ENCODE measurements around the gene DACT3. TPM values are rescaled to one million over a fixed set of nuclear protein-coding genes. Genes with fewer than 3 reads are reported as not detected.

Gene DACT3
- total RNA-seq, 4 donors from 2014 or later: 0.26 to 1.0 (median 0.39) TPM

GRCh38 chr19:46605356-46605821, 55.6 kb downstream of the DACT3 start:
- H3K4me3 ChIP-seq: no peak overlapping the region
- ATAC-seq (no peak), DNase-seq (no peak)
- no peaks in the 10 kb centered on the region for H3K27me3 ChIP-seq
- peaks cover 31 to 38% of the 10 kb centered on the region in 2 donors for H3K4me1 ChIP-seq
- TF ChIP-seq CTCF (IDR thresholded peaks at IDR 0.05 in 4 of 5, conservative IDR thresholded peaks at IDR 0.05 in 1 of 5) (no peak), POLR2A (IDR thresholded peaks at IDR 0.05) (no peak)
- H3K9me3 ChIP-seq: no peaks in the 10 kb centered on the region
- intact Hi-C loops (cut with DNase I; ENCODE audit: low total_unique reads): no loop called here
- H3K27ac ChIP-seq: peak overlapping the region in 2 of 4 donors; percentile 4 to 8
- H3K36me3 ChIP-seq: peaks cover 0 to 49% of the 10 kb centered on the region in 2 donors
- in situ Hi-C loops (cut with MboI; ENCODE audit: low sequenced_read_pairs in 4 of 4): no loop called here

- intact Hi-C loops (cut with DNase I; ENCODE audit: low total_unique reads) (loop anchor here (5.0 kb wide), 1 partner anchor 912 kb away; the partner anchor contains the start of gene NAPA), in situ Hi-C loops (cut with MboI; ENCODE audit: low sequenced_read_pairs in 4 of 4) (no loop called here)
- H3K4me1 ChIP-seq: peaks cover 35 to 41% of the 10 kb centered on the region in 2 donors
Observed at GRCh38 chr19:46604781-46605355, 56.1 kb downstream of the DACT3 start.

GRCh38 chr19:46603752-46604231, 57.2 kb downstream of the DACT3 start:
- H3K4me3 ChIP-seq: no peak overlapping the region
- no peaks in the 10 kb centered on the region for H3K9me3 ChIP-seq
- no peak for TF ChIP-seq CTCF (IDR thresholded peaks at IDR 0.05 in 4 of 5, conservative IDR thresholded peaks at IDR 0.05 in 1 of 5)
- no peak for TF ChIP-seq POLR2A (IDR thresholded peaks at IDR 0.05)
- peak overlapping the region; percentile 86 to 98 (median 96) for H3K27ac ChIP-seq
- peaks cover 35 to 42% of the 10 kb centered on the region in 2 donors for H3K4me1 ChIP-seq
- DNase-seq: no peak
- in situ Hi-C loops (cut with MboI; ENCODE audit: low sequenced_read_pairs in 4 of 4) (no loop called here), intact Hi-C loops (cut with DNase I; ENCODE audit: low total_unique reads) (loop anchor here (5.0 kb wide), 1 partner anchor 914 kb away; the partner anchor contains the start of gene NAPA)
- ATAC-seq: no peak
- H3K27me3 ChIP-seq: no peaks in the 10 kb centered on the region
- peaks cover 0 to 33% of the 10 kb centered on the region in 2 donors for H3K36me3 ChIP-seq

More at GRCh38 chr19:46604781-46605355, 56.1 kb downstream of the DACT3 start:
- TF ChIP-seq POLR2A (IDR thresholded peaks at IDR 0.05): no peak
- no peak for TF ChIP-seq CTCF (IDR thresholded peaks at IDR 0.05 in 4 of 5, conservative IDR thresholded peaks at IDR 0.05 in 1 of 5)
- H3K9me3 ChIP-seq: no peaks in the 10 kb centered on the region
- no peaks in the 10 kb centered on the region for H3K27me3 ChIP-seq
- DNase-seq: no peak
- peak overlapping the region in 2 of 4 donors; percentile 4 to 8 for H3K27ac ChIP-seq
- H3K4me3 ChIP-seq: no peak overlapping the region
- no peak for ATAC-seq
- H3K36me3 ChIP-seq: peaks cover 0 to 44% of the 10 kb centered on the region in 2 donors

- H3K27ac ChIP-seq: peak overlapping the region; percentile 86 to 98 (median 96)
- in situ Hi-C loops (cut with MboI; ENCODE audit: low sequenced_read_pairs in 4 of 4): no loop called here
Observed at GRCh38 chr19:46603195-46603637, 57.8 kb downstream of the DACT3 start.

More at GRCh38 chr19:46603195-46603637, 57.8 kb downstream of the DACT3 start:
- DNase-seq (no peak), ATAC-seq (no peak)
- intact Hi-C loops (cut with DNase I; ENCODE audit: low total_unique reads): loop anchor here (5.0 kb wide), 1 partner anchor 914 kb away; the partner anchor contains the start of gene NAPA
- Histone ChIP-seq H3K27me3 (no peaks in the 10 kb centered on the region), H3K4me3 (peak overlapping the region; percentile 90 to 99 (median 94)), H3K9me3 (no peaks in the 10 kb centered on the region), H3K4me1 (peaks cover 35 to 42% of the 10 kb centered on the region in 2 donors), H3K36me3 (peaks cover 0 to 28% of the 10 kb centered on the region in 2 donors)
- TF ChIP-seq CTCF (IDR thresholded peaks at IDR 0.05 in 4 of 5, conservative IDR thresholded peaks at IDR 0.05 in 1 of 5): no peak
- TF ChIP-seq POLR2A (IDR thresholded peaks at IDR 0.05): no peak

All from gastrocnemius medialis (tissue), 4 donors.